GM12878 (cell line): ENCODE measurements around the gene HIVEP2.

ENCODE experiments used
- BACH1 ChIP-seq: fragments of 450-650 bp; IDR thresholded peaks from 2 replicates; pipeline ENCODE4 v1.6.1; 2017; ENCODE audit warnings: mild to moderate bottlenecking, borderline replicate concordance
- CREB1 ChIP-seq: IDR thresholded peaks from 2 replicates; pipeline ENCODE4 v1.6.1; 2012; ENCODE audit warnings: low read depth, mild to moderate bottlenecking, inconsistent platforms
- CREM ChIP-seq: IDR thresholded peaks from 2 replicates; pipeline ENCODE4 v1.6.1; 2014; ENCODE audit warnings: antibody characterized with exemption, low read depth
- ESRRA ChIP-seq: IDR thresholded peaks from 2 replicates; pipeline ENCODE4 v1.6.1; 2012; ENCODE audit warnings: mild to moderate bottlenecking, low read length, improper control_type of control experiment
- MYC ChIP-seq: IDR thresholded peaks from 2 replicates; pipeline ENCODE4 v1.6.1; 2011; ENCODE audit warnings: mild to moderate bottlenecking, low read length, moderate library complexity, inconsistent platforms; ENCODE audit not compliant: insufficient read depth, insufficient replicate concordance, insufficient read length, severe bottlenecking
- NR2C2 ChIP-seq: IDR thresholded peaks from 2 replicates; pipeline ENCODE4 v1.6.1; 2011; ENCODE audit warnings: borderline replicate concordance, low read depth; ENCODE audit not compliant: control insufficient read depth, insufficient read length
- POLR2A ChIP-seq: IDR thresholded peaks from 2 replicates; pipeline ENCODE4 v1.6.1; 2011; ENCODE audit warnings: low read depth, mild to moderate bottlenecking, low read length
- RB1 ChIP-seq: fragments of 450-650 bp; formaldehyde crosslinking; IDR thresholded peaks from 2 replicates; pipeline ENCODE4 v1.6.1; 2017; ENCODE audit warnings: mild to moderate bottlenecking, borderline replicate concordance
- RCOR1 ChIP-seq: conservative IDR thresholded peaks from 2 replicates; pipeline ENCODE4 v1.6.1; 2012; ENCODE audit warnings: low read depth, low read length, improper control_type of control experiment
- TARDBP ChIP-seq: IDR thresholded peaks from 2 replicates; pipeline ENCODE4 v1.6.1; 2016; ENCODE audit warnings: borderline replicate concordance
- ZNF217 ChIP-seq: fragments of 450-650 bp; IDR thresholded peaks from 2 replicates; pipeline ENCODE4 v1.6.1; 2017; ENCODE audit warnings: antibody characterized with exemption, mild to moderate bottlenecking
- TF ChIP-seq, protein P1 (sequence below): IDR thresholded peaks from 2 replicates; pipeline ENCODE4 v1.6.1; 2012; ENCODE audit warnings: low read length, inconsistent platforms
- TF ChIP-seq, protein P2 (sequence below), 3 experiments: IDR thresholded peaks in 2 of 3; conservative IDR thresholded peaks in 1 of 3; 2 replicates each; pipeline ENCODE4 v1.5.1; 2011; ENCODE audit warnings: low read depth in 3 of 3, low read length in 3 of 3, mild to moderate bottlenecking in 3 of 3, control low read depth in 2 of 3, moderate library complexity in 2 of 3, inconsistent platforms in 1 of 3, mixed read lengths in 1 of 3; ENCODE audit not compliant: control insufficient read depth in 2 of 3, insufficient read depth in 1 of 3; ENCODE audit errors: extremely low read depth in 1 of 3

DNA sequence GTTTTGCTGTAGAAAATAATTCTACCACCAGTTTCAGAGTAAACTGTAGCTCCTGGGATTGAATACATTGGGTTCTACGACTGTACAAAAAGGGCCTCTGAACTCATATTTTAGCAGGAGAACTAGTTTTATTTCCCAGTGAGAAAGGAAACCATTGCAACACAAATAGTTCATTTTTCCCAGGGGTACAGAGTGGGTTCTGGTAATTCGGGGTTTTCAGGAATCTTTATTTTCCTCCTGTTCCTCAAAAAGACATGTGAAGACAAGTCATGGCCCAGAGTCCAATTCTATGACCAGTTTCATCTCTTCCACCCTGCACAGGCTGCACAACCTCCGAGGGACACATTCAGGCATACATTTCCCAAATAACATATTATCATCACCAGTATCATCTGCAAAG, 222.1 kb downstream of the HIVEP2 start:
- TF ChIP-seq POLR2A: no peak
- no peak for TF ChIP-seq ESRRA
- TF ChIP-seq, protein P1, sequence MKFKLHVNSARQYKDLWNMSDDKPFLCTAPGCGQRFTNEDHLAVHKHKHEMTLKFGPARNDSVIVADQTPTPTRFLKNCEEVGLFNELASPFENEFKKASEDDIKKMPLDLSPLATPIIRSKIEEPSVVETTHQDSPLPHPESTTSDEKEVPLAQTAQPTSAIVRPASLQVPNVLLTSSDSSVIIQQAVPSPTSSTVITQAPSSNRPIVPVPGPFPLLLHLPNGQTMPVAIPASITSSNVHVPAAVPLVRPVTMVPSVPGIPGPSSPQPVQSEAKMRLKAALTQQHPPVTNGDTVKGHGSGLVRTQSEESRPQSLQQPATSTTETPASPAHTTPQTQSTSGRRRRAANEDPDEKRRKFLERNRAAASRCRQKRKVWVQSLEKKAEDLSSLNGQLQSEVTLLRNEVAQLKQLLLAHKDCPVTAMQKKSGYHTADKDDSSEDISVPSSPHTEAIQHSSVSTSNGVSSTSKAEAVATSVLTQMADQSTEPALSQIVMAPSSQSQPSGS: no peak
- no peak for TF ChIP-seq BACH1
- TF ChIP-seq TARDBP: no peak
- no peak for TF ChIP-seq CREB1
- no peak for TF ChIP-seq MYC
- TF ChIP-seq RB1: no peak
- TF ChIP-seq, protein P2, sequence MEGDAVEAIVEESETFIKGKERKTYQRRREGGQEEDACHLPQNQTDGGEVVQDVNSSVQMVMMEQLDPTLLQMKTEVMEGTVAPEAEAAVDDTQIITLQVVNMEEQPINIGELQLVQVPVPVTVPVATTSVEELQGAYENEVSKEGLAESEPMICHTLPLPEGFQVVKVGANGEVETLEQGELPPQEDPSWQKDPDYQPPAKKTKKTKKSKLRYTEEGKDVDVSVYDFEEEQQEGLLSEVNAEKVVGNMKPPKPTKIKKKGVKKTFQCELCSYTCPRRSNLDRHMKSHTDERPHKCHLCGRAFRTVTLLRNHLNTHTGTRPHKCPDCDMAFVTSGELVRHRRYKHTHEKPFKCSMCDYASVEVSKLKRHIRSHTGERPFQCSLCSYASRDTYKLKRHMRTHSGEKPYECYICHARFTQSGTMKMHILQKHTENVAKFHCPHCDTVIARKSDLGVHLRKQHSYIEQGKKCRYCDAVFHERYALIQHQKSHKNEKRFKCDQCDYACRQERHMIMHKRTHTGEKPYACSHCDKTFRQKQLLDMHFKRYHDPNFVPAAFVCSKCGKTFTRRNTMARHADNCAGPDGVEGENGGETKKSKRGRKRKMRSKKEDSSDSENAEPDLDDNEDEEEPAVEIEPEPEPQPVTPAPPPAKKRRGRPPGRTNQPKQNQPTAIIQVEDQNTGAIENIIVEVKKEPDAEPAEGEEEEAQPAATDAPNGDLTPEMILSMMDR (IDR thresholded peaks at IDR 0.05 in 2 of 3, conservative IDR thresholded peaks at IDR 0.05 in 1 of 3; ENCODE audit: control insufficient read depth in 2 of 3, extremely low read depth in 1 of 3, insufficient read depth in 1 of 3, low read depth in 3 of 3, low read length in 3 of 3): no peak
- no peak for TF ChIP-seq CREM
- no peak for TF ChIP-seq RCOR1
- no peak for TF ChIP-seq NR2C2
- TF ChIP-seq ZNF217: no peak
